Astrocyte of the hippocampus (primary cell): Measurements from ENCODE around the gene HP1BP3.
A peak's percentile ranks its signal among the peaks of the same experiment; 100 is the strongest.

Source experiments
- DNase-seq: peaks from one replicate; pipeline ENCODE4 v3.0.0; 2011; ENCODE audit warnings: low read depth, low spot score

Gene HP1BP3

DNA sequence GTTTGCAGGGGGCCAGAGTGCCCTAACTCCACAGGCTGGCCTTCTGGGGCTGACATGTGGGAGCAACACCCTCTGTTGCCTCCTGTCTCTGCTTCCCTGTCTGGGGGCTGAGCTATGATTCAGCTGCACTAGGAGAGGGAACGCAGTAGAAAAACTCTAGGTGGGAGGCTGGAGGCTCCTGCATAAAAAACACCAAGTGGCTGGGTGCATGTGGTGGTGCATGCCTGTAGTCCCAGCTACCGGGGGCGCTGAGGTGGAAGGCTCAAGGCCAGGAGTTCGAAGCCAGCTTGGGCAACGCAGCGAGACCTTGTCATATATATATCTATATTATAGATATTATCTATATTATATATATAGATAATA lies 74.9 kb downstream of the HP1BP3 start:
- no peak for DNase-seq

- no peak for DNase-seq
Measured at GRCh38 chr1:20711285-20712214, 75.6 kb downstream of the HP1BP3 start.

- no peak for DNase-seq
Measured at GRCh38 chr1:20710469-20711284, 76.4 kb downstream of the HP1BP3 start.

DNA sequence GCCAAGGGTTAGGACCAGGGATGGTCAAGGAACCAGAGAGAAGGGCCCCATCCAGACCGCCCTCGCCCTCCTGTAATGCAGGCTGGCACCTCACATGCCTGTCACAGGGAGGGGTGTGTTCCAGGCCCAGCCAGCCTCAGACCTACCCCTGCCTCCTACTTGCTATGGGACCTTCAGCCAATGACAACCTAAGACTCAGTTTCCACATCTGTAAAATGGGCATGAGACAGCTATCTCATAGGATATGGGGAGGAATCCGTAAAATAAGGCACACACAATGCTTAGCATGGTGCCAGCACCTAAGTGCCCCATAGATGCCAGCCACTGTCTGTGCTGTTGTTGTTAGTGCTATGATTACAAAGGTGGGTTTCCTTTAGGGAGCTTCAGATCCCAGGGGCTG lies 77.2 kb downstream of the HP1BP3 start:
- no peak for DNase-seq

DNA sequence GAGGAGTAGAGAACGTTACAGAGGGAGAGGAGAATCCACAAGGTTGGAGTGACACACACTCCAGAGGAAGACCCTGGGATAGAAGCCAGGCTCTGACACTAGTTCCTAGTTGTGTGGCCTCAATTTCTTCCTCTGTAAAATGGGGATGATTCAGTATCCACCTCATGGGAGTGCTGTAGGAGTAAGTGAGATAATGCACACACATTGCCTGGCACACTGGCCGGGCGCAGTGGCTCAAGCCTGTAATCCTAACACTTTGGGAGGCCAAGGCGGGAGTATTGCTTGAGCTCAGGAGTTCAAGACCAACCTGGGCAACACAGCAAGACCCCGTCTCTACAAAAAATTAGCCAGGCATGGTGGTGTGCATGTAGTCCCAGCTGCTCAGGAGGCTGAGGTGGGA lies 78.2 kb downstream of the HP1BP3 start:
- DNase-seq: no peak

DNA sequence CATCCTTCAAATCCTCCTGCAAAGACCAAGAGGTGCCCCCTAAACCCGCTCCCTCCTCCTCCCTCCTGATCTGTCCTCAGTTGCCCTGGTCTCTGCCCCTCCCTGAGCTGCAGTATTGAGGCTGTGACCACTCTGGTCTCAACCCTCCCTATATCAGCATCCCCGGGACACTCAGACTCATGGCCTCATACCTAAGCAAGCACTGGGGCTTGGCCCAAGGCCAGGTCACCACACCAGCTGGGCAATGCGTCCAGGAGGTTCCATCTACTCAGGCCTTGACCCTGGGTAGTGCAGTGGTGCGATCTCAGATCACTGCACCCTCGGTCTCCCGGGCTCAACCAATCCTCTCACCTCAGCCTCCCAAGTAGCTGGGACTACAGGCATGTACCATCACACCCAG lies 79.0 kb downstream of the HP1BP3 start:
- no peak for DNase-seq

GRCh38 chr1:20706841-20707240 lies 80.3 kb downstream of the HP1BP3 start:
- no peak for DNase-seq

- no peak for DNase-seq
Measured at GRCh38 chr1:20705203-20705755, 81.8 kb downstream of the HP1BP3 start.

- DNase-seq: no peak
Measured at GRCh38 chr1:20704390-20705202, 82.5 kb downstream of the HP1BP3 start.

GRCh38 chr1:20703124-20703756 lies 83.9 kb downstream of the HP1BP3 start:
- no peak for DNase-seq

- DNase-seq: peak; percentile 37
Measured at GRCh38 chr1:20702416-20702815, 84.7 kb downstream of the HP1BP3 start.

DNA sequence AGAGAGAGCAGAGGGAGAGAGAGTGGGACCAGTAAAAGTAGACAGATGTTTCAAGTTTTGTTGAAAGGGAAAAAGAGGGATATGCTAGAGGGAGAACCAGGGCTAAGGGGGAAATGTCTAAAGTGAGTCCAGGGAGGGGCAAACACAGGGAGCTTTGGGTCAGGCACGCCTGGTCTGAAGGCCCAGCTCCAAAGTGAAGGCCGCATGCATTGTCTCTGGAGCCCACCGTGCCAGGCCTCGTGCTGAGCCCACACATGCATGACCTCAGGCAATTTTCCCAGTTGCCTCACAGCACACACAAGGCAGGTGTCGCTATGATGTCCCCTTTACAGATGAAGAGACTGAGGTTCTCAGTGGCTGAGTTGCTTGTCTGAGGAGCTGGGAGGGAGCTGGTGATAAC lies 85.3 kb downstream of the HP1BP3 start:
- no peak for DNase-seq

- DNase-seq: no peak
Measured at GRCh38 chr1:20701446-20701845, 85.7 kb downstream of the HP1BP3 start.

DNA sequence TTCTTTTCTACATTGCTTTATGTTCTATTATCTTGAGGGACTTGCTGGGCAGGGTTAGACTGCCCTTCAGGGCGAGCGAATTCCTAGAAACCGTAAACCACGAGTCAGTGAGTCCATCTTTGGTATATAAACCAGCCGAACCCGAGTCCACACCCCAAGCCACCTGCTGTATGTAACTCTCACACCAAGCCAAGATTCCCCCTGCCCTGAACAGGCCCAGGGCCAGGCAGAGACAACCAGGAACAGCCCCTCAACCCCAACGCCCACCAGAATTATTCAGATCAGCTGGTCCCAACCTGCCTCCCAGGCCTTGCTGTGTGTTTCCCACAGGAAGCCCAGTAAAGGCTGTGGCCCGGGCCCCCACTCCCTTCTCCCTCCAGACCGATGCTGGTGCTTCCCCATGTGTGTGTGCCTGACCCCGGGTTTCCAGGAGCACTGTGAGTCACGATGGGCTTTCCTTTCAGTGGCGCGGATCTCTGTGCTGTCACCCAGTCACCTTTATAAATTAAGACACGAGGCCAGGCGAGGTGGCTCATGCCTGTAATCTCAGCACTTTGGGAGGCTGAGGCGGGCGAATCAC lies 86.4 kb downstream of the HP1BP3 start:
- no peak for DNase-seq

GRCh38 chr1:20699558-20699957 lies 87.5 kb downstream of the HP1BP3 start:
- no peak for DNase-seq

DNA sequence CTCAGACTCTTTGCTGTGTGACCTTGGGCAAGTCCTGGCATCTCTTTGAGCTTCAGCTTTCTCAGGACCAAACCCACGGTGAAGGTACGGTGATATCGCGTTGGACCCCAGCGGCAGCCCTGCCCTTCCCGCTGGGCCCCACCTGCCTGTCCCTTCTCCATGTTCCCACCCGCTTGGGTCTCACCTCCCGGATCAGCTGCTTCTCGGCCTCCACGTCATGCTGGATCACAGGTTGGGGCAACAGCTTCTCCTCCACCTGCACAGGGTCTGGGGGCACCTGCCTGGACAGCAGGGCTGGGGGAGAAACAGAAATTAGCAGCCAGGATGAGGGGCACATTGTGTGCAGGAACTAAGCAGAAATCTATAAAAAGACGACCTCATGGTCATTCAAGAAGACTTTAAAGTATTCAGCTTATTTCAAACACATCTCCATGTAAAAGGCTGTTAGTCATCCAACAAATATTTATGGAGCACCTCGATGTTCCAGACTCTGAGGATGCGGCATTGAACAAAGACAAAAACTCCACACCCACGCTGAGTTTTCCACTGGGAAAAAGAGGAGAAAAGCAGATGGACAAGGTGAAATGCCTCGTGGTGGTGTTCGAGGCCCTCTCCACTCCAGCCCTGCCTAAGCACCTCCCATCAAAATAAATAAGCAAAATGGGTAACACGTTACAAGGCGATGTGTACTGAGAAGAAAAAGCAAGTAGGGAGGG lies 88.8 kb downstream of the HP1BP3 start:
- DNase-seq: peak; percentile 76

- DNase-seq: no peak
Measured at GRCh38 chr1:20697563-20697962, 89.5 kb downstream of the HP1BP3 start.

DNA sequence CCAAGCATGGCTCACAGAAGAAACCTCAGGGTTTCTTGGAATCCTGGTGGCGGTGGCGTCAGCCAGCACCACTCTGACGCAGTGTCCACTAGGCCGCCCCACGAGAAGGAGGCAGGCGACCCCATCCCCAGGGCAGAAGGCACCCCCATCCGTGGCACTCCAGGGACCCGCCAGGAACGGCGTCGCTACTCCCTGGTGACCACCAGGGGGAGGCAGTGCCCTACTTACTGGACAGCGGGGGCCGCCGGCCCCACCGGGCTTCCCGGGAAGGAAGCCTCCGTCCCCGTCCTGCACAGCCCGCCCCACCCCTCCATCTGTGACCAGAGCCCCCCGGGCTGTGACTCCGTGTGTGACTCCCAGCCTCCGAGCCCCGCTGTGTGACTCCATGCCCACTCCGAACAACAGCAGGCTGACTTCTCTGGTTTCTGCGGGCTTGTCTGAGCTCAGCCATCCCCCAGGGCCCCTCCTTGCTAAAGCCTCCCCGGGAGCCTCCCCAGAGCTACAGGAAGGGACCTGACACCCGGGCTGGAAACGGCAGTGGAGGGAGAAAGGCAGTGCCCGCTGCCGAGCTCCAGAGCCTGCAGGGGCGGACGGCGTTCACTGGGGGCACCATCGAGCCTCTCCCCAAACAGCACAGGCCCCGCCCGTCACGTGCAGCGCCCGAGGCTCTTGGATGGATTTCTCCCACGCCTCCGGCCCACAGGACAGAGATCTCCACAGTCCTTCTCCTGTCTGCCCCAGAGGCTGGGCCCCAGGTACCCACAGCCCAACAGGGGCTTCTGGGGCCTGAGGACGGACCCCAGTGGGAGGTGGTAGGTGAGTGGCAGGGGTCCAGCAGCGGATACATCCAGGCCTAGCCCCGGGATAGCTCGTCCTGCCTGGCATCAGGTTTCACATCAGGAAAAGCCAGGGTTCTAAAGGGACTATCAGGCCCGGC lies 90.4 kb downstream of the HP1BP3 start:
- peak; percentile 97 for DNase-seq

GRCh38 chr1:20695515-20695914 lies 91.6 kb downstream of the HP1BP3 start:
- DNase-seq: no peak
